ENCODE results near the gene CCDC124.
"Not testable (repeated sequence)": the region's sequence is repeated elsewhere in the genome, so short reads cannot be mapped to it uniquely, and the experiment has no call there.

The CCDC124 gene, protein sequence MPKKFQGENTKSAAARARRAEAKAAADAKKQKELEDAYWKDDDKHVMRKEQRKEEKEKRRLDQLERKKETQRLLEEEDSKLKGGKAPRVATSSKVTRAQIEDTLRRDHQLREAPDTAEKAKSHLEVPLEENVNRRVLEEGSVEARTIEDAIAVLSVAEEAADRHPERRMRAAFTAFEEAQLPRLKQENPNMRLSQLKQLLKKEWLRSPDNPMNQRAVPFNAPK
- 6.0 to 20.9 (median 14.2) reads per million in 18 experiments for total RNA-seq

DNA sequence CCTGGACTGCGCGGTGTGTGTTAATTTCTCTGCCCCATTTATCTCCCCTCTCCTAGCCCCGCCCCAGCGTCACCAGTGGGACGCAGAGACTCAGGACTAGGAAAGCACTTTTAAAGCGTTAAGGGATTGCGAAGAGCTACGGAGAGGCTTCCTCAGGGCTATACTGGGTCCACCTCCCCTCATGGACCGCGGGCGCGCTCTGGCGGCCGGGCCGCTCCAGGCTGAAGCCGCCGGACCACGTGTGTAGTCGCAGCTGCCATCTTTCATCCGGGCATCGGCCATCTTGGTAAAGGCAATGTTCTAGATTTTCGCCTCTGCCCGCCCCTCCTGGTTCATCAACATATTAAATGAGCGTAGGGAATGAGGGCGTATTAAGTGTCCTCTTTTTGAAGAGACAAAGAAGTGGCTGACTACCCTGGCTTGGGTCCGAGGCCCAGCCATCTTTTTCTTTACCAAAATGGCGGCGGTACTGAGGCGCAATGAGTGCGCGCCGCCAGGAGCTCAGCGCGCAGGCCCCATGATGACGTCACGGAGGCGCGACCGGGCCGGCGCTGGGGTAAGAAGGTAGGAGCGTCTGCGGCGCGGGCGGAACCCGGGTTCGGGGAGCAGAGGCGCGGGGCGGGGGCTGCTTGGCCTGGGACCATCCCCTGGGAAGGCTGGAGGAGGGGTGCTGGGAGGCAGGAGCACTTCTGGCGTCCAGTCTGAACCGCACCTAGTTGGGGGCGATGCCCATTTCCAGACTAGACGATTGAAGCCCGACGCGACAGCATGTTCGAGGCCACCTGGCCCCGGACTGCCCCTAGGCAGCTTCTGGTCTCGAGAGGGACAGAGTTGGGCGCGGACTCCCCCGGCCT is at the start of gene CCDC124:
Gene CCDC124 (plus strand): TSS at position 531 of the 854 bp plus-strand sequence. CDS start 3,406 bp downstream, outside the sequence.
- peak; percentile 94 to 96 for DNase-seq

DNA sequence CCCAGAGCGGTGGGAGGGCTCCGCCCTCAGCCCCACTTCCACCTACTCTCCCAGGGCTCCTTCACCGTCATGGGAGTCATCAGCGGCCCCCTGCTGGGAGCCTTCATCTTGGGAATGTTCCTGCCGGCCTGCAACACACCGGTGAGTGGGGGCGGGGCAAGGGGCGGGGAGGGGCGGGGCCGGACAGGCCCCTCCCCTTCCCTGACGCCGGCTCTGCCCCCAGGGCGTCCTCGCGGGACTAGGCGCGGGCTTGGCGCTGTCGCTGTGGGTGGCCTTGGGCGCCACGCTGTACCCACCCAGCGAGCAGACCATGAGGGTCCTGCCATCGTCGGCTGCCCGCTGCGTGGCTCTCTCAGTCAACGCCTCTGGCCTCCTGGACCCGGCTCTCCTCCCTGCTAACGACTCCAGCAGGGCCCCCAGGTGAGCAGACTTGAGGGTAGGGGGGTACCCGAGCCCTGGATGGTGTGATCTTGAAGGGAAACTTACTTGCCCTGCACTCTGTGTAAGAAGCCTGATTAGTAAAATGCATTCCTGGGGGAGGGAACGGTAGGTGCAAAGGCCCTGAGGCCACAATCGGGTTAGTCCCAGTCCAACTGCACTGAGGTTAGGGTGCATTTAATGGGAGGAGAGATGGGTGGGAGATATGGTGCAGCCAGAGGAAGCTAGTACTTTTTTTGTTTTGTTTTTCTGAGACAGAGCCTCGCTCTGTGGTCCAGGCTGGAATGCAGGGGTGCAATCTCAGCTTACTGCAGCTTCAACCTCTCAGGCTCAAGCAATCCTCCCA is 49.0 kb upstream of the CCDC124 start:
- DNase-seq = no peak

DNA sequence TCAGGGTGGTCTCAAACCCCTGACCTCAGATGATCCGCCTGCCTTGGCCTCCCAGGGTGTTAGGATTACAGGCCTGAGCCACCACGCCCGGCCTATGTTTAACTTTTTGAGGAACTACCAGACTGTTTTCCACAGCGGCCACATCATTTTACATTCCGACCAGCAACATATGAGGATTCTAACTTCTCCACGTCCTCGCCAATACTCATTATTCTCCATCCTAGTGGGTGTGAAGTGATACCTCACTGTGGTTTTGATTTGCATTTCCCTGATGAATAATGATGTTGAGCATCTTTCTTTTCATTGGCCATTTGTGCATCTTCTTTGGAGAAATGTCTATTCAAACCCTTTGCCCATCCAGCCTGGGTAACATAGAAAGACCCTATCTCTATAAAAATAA is 46.3 kb upstream of the CCDC124 start:
- DNase-seq = no peak

DNA sequence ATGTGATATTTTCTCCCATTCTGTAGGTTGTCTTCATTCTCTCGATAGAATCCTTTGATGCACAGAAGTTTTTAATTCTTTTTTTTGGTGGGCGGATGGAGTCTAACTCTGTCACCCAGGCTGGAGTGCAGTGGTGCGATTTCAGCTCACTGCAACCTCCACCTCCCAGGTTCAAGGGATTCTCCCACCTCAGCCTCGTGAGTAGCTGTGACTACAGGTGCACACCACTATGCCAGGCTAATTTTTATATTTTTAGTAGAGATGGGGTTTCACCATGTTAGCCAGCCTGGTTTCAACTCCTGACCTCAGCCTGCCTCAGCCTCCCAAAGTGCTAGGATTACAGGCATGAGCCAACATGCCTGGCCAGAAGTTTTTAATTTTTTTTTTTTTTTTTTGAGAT is 45.6 kb upstream of the CCDC124 start:
- DNase-seq = not testable (repeated sequence)

DNA sequence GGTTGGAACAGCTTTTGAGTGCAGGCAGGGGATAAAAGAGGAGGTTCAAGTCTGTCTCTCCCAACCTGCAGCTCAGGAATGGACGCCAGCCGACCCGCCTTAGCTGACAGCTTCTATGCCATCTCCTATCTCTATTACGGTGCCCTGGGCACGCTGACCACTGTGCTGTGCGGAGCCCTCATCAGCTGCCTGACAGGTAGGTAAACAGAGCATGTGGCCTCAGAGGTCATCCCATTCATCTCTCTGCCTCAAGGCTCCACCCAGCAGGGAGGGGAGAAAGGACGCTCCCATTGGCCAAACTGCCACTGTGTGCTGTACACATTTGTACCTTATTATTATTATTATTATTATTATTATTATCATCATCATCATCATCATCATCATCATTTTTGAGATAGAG is 44.6 kb upstream of the CCDC124 start:
- no peak for DNase-seq

DNA sequence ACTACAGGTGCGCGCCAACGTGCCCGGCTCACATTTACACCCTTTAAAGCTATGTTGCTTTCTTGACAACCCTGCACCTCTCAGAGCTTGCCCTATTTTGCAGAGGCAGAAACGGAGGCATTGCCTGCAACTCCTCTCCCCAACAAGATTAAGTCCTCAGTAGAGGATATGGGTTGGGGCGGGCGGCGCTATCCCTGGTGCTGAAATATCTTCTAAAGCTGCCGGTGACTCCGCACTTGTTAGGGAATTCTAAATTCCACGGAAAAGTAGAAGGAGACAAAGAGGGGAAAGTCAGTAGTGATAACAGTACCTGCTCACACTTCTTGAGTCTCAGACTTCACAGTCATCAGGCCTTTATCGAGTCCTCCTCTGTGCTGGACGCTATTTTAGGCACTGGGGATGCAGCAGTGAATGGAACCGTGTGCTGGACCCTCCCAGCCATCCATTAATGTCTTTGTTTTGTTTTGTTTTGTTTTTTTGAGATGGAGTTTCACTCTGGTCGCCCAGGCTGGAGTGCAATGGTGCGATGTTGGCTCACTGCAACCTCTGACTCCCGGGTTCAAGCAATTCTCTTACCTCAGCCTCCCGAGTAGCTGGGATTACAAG is 43.1 kb upstream of the CCDC124 start:
- peak in 1 of 2 donors; percentile 6 for DNase-seq

DNA sequence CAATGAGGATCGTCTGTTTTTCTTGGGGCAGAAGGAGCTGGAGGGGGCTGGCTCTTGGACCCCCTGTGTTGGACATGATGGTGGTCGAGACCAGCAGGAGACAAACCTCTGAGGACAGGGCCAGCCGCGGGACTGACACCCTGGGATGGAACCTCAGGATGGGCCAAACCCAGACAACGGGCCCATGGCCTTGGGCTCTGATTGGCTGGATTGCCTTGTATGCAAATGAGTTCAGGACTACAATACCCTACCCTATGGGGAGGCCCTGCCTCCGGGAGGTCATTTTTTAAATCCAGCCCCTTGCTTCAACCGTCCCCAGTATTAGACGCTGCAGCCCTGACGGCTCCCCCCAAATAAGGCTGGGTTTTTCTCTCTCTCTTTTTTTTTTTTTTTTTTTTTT is 39.0 kb upstream of the CCDC124 start:
- DNase-seq = no peak

DNA sequence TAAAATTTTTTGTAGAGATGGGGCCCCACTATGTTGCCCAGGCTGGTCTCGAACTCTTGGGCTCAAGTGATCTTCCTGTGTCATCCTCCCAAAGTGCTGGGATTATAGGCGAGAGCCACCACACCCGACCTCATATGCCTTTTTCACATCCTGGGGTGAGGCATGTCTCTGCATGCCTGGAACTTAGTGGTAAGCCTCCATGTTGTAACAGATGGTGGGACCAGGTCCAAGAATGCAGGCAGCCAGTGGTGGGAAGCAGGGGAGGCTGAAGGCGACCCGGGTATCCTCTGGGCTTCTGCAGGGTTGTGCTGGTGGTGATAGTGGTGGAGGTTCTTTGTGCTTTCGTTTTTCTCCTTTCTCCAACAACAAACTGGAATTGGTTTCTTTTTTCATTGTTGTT is 30.1 kb upstream of the CCDC124 start:
- no peak for DNase-seq

DNA sequence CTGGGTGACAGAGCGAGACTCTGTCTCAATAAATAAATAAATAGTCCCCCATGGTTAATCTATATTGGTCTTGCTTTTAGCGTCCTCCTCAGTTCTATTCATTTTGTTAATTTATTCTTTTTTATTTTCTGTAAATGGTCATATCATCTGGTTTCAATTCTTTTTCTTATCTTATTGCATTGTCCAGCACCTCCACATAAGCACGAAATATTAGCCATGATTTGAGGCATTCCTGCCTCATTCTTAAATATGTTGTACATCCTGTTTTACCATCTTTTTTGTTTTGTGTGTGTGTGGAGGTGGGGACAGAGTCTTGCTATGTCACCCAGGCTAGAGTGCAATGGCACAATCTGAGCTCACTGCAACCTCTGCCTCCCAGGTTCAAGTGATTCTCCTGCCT is 24.6 kb upstream of the CCDC124 start:
- DNase-seq = no peak

DNA sequence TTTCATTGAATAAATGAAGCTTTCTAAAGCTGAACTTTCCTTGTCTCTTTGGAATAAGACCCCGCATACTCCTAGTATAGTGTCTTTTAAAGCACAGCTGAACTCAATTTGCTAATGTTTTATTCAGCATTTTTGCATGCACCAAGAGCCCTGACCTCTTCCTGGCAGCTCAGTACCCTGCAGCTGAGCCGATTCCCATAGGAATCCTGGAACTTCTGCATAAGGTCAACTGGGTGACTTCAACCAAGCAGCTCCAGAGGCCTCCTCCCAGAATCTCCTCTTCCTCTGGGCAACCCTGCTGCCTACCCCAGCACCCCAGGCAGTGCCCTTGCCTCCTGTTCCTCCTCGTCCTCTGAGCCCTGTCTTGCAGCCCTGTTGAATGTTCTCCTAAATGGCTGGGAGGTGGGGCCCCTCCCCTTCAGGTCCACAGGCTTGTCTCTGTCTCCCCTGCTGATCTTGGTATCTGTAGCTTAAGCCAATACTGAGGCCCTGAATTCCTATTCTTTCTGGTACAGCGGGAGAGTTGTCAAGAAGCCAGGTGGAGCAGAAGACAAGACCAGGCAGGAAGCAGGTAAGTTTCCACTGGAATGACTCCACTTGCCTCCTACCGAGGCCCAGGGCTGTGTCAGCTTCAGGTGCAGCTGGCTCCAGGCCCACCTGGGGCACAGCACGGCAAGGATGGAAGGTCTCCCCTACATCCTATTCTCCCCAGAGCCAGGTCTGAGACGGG is 23.6 kb upstream of the CCDC124 start:
- no peak for DNase-seq

DNA sequence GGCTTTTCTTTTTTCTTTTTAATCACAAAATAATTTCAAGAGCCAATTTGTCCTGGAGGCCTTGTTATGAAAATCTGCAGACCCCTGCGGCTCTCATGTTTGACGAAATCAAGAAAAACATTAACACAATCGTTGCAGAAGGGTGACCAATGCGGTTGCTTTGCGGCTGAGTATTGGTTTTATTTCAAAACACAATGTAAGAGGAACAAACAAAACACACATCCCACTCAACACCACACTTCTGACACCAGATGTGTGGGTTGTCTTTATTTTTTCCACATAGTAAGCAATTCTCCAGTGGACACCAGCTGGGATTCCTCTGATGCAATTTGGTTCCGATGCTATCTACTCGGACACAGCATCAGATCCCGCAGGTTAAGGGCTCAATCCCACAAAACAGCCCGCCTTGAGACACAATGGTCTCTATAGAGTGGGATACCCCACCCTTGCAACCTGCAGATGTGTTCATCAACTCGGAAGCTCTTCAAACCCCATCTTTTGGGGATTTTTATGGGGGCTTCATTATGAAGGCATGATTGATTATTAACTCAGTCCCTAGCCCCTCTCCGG is 21.9 kb upstream of the CCDC124 start:
- DNase-seq = peak; percentile 66 to 82

DNA sequence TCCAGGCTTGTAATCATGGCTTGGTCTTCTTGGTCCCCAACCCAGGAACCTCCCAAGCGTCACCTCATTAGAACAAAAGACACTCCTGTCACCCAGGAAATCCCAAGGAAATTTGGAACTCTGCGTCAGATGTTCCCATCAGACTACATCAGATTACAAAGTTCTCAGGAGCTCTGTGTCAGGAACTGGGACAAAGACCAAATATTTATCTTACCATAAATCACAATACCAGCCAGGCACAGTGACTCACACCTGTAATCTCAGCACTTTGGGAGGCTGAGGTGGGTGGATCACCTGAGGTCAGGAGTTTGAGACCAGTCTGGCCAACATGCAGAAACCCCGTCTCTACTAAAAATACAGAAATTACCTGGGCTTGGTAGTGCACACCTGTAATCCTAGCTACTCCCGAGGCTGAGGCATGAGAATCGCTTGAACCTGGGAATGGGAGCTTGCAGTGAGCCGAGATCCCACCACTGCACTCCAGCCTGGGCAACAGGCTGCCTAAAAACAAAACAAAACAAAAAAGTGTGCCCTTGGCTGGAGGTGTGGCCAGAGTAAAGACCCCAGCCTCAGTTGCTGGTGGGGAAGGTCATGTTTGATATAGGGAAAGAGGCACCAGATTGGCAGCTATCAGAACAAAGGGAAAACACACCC is 16.7 kb upstream of the CCDC124 start:
- no peak for DNase-seq

DNA sequence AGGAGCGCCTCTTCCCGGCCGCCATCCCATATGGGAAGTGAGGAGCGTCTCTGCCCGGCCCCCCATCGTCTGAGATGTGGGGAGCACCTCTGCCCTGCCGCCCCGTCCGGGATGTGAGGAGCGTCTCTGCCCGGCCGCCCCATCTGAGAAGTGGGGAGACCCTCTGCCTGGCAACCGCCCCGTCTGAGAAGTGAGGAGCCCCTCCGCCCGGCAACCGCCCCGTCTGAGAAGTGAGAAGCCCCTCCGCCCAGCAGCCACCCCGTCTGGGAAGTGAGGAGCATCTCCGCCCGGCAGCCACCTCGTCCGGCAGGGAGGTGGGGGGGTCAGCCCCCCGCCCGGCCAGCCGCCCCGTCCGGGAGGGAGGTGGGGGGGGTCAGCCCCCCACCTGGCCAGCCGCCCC is 14.7 kb upstream of the CCDC124 start:
- DNase-seq = not testable (repeated sequence)

DNA sequence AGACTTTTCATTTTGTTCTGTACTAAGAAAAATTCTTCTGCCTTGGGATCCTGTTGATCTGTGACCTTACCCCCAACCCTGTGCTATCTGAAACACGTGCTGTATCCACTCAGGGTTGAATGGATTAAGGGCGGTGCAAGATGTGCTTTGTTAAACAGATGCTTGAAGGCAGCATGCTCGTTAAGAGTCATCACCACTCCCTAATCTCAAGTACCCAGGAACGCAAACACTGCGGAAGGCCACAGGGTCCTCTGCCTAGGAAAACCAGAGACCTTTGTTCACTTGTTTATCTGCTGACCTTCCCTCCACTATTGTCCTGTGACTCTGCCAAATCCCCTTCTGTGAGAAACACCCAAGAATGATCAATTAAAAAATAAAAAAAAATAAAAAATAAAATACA is 13.7 kb upstream of the CCDC124 start:
- DNase-seq = not testable (repeated sequence)

DNA sequence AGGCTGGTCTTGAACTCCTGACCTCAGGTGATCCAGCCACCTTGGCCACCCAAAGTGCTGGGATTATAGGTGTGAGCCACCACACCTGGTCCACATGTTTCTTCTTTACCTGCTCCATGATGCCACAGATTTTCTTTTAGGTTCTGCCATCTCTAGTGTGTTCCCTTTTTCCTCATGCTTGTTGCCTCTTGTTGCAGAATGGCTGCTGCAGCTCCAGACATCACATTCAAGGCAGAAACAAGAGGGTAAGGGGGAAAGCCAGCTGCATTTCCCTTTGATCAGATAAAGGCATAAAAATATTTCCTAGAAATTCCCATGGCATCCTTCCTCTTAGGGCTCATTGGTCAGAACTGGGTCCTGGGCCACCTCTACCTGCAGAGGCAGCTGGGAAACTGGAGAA is 12.3 kb upstream of the CCDC124 start:
- no peak for DNase-seq

DNA sequence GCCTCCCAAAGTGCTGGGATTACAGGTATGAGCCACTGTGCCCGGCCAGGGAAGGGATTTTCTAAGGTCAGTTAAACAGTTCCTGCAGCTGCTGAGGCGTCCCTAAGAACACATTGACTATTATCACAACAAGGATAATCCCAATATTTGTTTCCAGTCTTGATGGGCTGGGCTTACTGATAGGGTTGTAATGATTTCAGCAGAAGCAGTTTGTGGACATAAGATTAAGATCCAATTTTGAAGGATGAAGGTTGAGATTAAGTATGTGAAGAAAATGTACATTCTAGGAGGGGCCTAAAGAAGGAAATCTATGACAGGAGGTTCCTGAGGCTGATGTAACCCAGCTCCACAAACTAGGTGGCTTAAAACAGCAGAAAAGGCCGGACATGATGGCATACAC is 10.7 kb upstream of the CCDC124 start:
- DNase-seq = no peak

DNA sequence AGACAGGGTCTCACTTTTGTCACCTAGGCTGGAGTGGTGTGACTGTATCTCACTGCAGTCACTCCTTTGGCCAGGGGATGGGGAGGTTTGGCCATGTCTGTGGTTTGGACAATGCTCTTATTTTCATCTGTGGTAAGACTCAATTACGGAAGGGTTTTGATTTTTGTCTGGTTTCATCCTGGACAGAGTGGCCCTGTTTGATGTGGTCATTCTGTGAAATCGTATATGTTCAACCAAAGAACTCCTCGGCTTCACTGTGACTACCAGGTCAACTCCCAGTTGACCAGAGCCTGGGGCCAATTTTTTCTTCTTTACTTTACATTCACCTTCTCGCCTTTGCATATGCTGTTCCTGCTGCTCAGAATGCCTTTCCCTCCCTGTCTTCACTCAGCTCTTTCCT is 6.8 kb upstream of the CCDC124 start:
- no peak for DNase-seq

DNA sequence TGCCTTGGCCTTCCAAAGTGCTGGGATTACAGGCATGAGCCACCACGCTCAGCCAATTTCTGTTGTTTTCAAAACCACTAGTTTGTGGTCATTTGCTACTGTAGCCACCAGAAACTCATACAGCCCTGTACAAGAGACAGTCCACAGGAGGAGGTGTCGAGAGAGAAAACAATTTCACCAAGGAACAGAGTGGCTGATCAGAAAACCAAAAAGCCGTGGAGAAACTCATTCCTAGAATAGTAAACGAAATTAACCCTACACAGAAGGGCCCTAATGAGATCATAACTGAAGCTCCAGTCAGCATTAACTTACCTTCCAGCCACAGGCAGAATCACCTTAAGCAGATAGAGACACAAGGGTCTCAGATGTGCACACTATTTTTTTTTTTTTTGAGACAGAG is 3.8 kb upstream of the CCDC124 start:
- no peak for DNase-seq

DNA sequence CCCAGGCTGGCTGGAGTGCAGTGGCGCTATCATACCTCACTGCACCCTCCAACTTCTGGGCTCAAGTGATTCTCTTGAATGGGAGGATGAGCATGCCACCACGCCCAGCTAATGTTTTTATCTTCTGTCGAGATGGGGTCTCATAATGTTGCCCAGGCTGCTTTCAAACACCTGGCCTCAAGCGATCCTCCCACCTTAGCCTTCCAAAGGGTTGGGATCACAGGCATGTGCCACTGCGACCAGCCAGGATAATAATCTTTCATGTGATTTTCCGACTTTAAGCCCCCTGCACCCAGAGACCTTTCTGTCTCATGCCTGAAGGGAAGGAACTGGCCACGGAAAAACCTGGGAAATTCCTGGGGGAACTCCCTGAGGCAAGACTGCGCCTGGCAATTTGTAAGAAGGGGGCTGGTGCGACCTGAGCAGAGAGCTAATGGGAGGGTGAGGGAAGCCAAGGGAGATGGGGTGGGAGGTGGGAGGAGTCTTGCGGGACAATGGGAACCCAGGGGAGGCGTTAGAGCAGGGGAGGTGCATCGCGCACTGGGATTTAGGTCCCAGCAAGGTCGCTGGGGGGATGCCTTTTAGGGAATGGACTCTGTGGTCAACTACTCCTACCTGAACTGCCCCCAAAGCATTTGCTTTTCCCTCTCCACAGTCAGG is 1.2 kb upstream of the CCDC124 start:
- DNase-seq = peak in 1 of 2 donors; percentile 8

DNA sequence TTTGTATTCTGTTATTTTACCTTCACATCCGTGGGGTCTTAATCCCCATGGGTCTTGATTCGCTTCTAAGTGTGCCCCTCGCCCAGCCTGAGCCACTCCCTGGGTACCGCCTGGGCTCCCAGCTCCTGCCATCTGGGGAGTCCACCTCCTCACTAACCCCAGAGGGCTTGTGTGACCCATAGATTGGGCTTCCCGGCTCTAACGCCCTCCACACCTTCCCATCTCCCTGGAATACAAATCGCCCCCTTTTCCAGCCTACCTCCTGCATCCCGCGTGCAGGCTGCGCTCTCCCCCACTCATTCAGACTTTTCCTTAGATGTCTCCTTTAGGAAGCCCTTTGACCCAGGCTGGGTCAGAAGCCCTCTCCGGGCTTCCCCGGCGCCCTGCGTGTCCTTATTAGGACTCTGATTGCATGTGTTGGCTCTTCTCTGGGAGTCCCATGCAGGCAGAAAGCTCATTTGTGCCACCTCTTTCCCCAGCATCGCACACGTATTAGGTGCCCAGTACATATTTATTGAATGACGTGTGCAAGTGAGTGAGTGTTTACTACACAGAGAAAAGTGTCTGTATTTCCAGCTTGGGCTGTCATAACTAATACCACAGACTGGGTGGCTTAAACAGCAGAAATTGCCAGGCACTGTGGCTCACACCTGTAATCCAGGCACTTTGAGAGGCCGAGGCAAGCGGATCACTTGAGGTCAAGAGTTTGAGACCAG is 757 bp downstream of the CCDC124 start:
- no peak for DNase-seq

All from inflammatory macrophage (primary cell).